GM21529 (cell line): ENCODE data around the gene WDHD1.
"Not testable (repeated sequence)": the region's sequence is repeated elsewhere in the genome, so short reads cannot be mapped to it uniquely, and the experiment has no call there.

ENCODE experiments used
- ATAC-seq: cut with Tn5 transposase; IDR thresholded peaks from one replicate; pipeline ENCODE4 v1.9.1; 2021; ENCODE audit not compliant: unreplicated experiment

WDHD1 gene

DNA sequence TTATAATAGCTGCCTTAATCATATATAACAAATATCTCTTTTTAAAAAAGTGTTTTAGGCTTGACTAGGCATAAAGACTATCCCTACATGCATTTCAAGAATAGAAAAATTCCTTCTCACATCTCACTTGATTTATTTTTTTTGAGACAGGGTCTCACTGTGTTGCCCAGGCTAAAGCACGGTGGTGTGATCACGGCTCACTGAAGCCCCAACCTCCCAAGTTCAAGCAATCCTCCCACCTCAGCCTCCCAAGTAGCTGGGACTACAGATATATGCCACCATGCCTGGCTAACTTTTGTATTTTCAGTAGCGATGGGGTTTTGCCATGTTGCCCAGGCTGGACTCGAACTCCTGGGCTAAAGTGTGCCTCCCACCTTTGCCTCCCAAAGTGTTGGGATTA, 59.4 kb downstream of the WDHD1 start:
- no peak for ATAC-seq

DNA sequence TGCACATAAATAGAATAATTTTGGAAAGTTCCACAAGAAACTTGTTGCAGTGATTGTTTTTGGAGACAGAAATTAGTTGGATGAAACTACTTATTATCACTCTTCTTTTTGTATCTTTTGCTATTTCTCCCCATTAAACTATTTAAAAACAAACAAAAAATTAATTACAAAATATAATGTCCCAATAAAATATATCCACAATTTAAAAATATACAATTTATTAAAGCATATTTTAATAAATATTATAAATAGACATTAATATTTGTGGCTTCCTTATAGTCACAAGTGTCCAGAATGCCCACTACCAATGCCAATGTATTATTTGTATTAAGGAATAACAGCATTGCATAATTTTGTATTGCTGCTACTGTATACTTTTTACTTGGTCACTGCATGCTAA, 71.8 kb downstream of the WDHD1 start:
- no peak for ATAC-seq

DNA sequence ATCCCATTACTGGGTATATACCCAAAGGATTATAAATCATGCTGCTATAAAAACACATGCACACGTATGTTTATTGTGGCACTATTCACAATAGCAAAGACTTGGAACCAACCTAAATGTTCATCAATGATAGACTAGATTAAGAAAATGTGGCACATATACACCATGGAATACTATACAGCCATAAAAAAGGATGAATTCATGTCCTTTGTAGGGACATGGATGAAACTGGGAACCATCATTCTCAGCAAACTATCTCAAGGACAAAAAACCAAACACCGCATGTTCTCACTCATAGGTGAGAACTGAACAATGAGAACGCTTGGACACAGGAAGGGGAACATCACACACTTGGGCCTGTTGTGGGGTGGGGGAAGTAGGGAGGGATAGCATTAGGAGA, 73.3 kb downstream of the WDHD1 start:
- ATAC-seq = not testable (repeated sequence)

DNA sequence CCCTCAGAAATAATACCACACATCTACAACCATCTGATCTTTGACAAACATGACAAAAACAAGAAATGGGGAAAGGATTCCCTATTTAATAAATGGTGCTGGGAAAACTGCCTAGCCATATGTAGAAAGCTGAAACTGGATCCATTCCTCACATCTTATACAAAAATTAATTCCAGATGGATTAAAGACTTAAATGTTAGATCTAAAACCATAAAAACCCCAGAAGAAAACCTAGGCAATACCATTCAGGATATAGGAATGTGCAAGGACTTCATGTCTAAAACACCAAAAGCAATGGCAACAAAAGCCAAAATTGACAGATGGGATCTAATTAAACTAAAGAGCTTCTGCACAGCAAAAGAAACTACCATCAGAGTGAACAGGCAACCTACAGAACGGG, 74.1 kb downstream of the WDHD1 start:
- ATAC-seq = not testable (repeated sequence)

DNA sequence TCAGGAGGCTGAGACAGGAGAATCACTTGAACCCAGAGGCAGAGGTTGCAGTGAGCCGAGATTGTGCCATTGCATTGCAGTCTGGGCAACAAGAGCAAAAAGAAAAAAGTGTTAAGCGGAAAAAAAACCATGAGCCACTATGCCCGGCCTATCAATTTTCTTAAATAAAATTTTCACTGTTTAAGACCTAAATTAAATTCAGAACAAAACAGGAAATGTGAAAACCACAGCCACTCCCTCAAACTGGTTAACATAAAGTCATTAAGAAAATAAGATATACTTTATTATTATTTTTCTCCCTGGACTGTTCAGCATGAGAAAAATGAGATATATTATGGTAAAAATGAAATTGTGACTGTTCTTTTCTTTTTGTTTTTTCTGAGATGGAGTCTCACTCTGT, 79.7 kb downstream of the WDHD1 start:
- no peak for ATAC-seq

DNA sequence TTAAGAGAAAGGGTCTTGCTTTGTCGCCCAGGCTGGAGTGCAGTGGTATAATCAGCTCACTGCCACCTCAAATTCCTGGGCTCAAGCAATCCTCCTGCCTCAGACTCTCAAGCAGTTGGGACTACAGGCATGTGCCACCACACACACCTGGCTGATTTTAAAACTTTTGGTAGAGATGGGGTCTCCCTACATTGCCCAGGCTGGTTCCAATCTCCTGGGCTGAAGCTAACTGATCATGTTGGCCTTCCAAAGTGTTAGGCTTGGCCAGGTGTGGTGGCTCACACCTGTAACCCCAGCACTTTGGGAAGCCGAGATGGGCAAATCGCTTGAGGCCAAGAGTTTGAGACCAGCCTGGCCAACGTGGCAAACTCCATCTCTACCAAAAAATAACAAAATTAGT, 80.4 kb downstream of the WDHD1 start:
- ATAC-seq = no peak

DNA sequence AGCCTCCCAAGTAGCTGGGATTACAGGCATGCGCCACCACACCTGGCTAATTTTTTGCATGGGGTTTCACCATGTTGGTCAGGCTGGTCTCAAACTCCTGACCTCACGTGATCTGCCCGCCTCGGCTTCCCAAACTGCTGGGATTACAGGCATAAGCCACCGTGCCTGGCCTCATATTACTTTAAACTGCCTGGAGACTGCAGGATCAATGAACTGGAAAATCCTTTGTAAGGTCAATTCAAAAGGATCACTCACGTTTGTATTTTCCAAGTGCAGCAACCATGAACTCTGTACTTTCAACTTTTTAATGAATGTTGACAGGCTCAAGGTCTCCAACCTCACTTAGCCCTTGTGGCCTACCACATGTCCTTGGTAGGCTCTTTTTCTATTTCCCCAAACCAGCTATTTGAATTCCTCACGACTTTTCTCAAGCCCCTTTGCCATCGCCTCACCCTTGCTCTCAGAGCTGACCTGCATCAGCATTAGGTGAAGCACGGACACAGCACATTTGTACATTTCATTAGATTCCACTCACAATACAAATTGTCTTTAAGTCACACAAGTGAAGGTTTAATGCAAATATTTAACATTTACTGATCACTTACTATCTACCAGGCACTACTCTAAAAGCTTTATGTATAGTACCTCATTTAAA, 82.0 kb downstream of the WDHD1 start:
- ATAC-seq = no peak

DNA sequence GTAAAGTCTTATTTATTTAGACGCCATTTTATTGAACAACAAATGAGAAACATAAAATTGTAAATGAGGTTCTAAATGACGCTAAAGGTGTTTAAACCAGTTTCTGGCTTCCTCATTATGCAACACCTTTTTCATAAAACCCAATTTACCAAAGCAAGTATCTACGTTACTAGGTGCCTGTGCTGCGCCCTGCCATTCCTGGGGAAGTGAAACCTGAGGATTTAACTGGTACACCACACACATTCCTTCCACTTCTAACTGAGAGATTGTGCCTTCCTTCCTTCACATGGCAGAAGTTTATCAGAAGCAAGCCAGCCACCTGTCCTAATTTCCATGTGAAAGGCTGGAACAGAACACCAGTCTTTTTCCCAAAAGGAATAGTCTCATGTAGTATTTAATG, 84.0 kb downstream of the WDHD1 start:
- no peak for ATAC-seq

DNA sequence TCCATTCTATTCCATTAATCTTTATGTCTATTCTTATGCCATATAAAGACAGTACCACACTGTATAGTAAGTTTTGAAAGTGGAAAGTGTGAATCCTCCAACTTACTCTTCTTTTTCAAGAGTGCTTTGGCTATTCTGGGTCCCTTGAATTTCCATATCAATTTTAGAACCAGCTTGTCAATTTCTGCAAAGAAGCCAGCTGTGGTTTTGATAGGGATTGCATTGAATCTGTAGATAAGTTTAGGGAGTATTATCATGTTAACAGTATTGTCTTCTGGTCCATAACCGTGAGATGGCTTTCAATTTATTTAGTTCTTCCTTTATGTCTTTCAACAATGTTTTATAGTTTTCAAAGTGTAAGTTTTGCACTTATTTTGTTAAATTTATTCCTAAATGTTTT, 90.1 kb downstream of the WDHD1 start:
- no peak for ATAC-seq

DNA sequence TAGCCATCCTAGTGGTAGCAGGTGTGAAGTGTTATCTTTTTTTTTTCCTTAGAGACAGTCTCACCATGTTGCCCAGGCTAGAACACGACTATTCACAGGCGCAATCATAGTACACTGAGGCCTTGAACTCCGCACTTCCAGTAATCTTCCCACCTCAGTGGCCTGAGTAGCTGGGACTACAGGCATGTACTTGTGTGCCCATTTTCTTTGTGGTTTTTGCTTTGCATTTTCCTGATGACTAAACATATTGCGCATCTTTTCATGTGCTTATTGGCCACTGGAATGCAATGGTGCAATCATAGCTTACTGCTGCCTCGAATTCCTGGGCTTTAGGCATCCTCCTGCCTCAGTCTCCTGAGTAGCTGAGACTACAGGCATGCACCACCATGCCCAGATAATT, 90.9 kb downstream of the WDHD1 start:
- ATAC-seq = no peak

DNA sequence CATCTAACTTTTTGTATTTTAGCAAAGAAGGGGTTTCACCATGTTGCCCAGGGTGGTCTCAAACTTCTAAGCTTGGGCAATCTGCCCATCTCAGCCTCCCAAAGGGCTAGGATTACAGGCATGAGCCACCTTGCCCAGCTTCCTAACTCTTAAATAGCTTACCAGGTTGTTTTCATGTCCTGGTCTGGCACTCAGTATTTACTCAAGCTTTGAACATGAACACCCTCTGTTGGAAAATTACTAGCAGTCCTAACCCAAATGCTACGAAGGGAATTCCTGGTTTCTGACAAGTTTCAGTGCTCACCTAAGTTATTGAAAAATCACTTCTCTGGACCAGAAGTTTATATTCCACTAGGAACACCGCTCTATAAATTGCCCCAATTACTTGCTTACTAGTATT, 91.8 kb downstream of the WDHD1 start:
- ATAC-seq = no peak

DNA sequence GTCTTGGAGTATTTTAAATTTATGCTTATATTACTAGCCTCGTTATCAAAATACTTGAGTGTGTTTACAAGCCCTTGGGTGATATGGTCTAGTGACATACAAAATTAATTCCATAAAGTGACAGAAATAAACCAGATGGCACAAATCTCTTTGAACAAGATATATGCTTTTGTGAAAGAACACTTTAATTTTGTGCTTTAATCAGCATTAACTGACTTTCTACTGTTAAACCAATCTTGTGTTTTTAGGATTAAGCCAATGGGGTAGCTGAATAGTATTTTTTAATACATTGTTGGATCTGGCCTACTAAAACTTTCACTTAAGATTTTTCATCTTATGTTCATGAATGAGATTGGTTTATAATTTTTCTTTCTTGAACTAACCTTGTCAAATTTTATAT, 93.9 kb downstream of the WDHD1 start:
- no peak for ATAC-seq

DNA sequence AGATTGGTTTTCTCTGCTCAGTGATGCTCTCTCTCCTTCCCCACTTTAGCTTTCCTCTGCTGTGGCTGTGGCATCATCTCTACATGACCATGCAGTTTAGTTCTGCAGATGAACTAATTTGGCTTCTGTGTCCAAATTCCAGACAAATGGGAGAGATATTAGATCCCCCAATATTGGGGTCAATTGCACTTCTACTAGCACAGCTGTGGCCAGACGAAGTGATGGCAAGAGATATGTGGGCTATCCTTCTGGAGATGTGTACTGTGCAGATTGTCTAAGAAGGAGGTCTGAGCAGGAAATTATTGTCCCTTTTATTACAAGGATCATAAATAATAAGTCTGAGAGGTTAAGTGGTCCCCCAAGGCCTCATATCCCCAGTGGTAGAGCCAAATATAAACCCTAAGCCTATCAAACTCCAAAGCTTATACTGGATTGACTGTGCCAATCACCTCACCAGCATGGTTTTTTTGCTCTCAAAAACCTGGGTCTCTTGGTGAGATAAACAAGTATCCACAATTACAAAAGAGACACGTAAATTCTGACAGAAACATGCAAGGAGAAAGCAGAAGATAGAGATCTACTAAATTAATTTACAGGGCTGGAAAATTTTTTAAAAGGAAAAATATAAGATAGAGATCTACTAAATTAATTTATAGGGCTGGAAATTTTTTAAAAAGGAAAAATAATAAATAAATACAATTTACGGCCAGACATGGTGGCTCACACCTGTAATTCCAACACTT, 95.1 kb downstream of the WDHD1 start:
- no peak for ATAC-seq

DNA sequence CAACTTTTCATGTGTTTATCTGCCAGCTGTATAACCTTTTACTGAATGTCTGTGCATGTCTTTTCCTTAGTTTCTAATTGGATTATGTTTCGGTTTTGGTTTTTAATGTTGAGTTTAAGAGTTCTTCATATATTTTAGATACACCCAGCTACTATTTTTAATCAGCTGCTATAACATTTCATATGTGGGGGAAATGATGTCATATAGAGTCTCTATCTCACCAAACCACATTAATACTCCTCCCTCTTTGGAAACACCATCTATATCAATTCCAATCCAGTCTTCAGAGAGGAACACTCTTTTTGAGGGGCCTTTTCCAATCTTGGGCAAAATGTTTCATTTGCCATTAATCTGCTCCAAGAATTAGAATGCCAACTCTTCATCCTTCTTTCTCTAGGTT, 95.8 kb downstream of the WDHD1 start:
- ATAC-seq = no peak

DNA sequence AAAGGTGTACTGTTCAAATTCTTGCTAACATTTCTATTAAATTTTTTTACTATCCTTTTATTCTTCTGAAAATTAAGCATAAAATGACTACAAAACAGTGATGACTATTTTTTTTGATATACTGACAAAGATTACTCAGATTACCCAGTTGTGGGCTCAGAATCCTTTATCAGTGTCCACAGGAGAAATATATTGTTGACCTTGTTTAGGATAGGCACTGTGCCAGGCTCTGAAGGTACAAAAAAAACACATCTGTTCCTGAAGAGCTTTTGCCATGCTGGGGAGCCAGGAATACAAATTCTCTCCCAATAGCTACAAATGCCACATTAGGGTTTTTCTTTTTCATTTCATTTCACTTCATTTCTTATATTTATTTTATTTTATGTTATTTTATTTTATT, 97.3 kb downstream of the WDHD1 start:
- ATAC-seq = no peak

DNA sequence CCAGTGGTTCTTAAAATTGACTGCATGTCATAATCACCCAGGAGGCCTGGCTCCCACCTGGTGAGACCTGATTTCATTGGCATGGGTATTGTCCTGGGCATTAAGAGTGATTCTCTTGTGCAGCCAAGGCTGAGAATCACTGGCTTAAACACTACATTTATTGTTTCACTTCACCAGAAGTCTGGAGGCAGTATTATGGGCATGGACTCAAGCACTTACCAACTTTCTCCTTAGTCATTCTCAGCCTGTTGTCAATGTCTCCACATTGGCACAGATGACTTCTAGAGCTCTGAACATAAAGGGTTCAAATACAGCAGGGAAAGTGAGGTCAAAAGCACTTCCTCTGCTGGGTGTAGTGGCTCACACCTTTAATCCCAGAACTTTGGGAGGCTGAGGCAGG, 98.7 kb downstream of the WDHD1 start:
- no peak for ATAC-seq

DNA sequence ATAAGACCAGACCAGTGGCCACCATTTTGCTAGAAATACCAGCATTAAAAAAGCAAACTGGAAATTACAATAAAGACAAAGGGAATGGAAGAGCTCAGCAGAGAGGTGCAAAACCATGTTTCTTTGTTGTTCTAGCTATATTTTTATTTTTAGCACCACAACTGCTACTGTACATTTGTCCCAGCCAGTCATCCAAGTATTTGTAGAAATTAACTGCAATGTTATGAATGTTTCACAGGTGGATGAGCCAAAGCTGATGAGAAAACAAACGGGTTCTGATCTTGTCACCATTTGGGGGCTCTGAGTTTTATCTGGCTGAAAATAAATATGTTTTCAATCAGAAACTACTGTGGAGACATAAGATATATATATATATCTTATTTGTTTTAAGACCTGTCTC, 99.3 kb downstream of the WDHD1 start:
- ATAC-seq = no peak

DNA sequence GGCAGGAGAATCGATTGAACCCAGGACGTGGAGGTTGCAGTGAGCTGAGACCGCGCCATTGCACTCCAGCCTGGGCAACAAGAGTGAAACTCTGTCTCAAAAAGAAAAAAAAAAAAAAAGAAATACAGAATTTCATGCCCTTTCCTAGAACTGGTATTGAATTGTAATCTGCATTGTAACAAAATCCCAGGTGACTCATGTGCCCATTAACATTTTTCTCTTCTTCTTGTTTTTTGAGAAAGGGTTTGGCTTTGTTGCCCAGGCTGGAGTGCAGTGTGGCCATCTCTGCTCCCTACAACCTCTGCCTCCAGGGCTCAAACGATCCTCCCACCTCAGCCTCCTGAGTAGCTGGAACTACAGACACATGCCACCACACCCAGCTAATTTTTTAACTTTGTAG, 100.3 kb downstream of the WDHD1 start:
- not testable (repeated sequence) for ATAC-seq

DNA sequence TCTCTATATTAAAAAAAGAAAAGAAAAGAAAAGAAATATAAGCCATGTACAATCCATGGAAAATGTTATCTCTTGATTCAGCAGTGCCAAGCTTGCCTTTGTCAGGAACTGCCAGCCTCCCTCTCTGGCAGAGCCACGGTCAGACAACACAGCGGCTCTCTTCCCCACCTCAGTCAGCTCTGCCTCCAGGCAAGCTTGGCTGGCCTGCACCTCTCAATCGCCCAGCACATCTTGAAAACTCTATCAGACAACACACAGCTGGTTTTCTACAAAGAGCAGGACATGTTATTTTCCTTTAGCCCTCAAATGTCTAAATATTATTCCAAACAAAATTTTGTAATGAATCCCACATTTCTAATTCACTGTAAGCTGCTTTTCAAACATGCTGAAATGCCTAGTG, 104.3 kb downstream of the WDHD1 start:
- no peak for ATAC-seq

DNA sequence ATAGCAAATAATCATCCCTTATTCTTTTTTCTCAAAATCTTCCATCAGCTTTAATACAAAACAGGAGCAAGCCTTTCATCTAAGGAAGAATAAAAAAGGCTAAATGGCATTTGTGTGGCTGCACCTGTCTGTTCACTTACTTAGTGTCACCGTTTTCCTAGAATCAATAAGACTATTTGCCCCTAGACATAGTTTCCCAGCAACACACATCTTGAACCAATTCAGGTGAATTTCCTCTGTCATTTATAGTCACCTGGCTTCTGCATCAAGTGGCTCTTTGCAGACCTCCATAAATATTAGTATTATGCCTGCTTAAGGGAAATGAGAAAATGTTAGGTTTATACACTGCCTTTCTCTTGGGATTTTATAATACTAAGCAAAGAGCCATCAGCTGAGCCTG, 106.8 kb downstream of the WDHD1 start:
- ATAC-seq = no peak

DNA sequence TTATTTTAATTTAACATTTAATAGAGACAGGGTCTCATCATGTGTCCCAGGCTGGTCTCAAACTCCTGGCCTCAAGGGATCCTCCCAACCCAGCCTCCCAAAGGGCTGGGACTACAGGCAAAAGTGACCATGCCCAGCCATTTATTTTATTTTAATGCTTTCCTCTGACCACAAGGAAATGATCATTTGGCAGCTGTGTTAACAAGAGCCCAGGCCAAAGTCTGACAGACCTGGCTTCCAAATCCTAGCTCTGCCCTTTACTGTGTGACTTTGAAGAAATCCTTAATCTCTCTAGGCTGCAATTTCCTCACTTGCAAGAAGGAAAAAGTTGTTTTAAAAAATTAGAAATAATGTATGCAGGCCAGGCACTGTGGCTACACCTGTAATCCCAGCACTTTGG, 107.6 kb downstream of the WDHD1 start:
- ATAC-seq = no peak

DNA sequence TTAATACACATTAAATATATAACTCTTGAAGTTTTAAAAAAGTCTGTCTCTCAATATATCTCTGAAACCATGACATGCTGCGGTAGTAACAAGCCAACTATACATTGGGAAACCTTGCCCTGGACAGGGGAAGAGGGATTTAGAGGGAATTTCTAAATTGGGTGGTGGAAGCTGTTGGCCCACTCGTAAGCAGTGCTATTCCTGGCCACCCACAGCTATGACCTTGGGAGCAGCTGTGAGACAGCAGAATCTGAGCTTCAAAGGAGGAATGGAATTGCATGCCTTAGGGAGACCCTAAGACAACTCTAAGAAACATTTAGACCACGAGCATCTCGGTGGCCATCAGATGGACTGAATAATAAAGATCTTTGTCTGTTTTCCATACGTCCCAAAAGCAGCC, 108.5 kb downstream of the WDHD1 start:
- ATAC-seq = no peak

DNA sequence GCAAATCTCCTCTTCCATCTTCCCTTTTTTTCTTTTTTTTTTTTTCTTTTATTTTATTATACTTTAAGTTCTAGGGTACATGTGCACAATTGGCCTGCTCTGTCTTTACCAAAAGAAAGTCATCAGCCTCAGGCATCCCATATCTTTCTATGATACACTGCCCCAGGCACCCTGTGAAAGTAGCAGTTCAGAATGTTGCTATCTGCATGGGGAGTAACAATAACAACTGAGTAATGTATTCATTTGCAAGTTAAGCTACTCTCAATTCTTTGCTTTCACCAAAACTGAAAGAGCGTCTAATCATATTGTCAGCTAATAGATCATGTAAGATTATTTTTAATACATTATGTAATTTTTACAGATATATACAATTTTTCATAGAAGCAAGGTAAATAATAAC, 110.8 kb downstream of the WDHD1 start:
- no peak for ATAC-seq
